NCI-H526 (cell line): ENCODE measurements around the gene PAN3.

Experiments used
- DNase-seq, 2 experiments: peaks; one replicate each; lab custom pipeline; 2025; lab: John Stamatoyannopoulos, UW

PAN3 gene

GRCh38 chr13:28313579-28313978 lies 175.2 kb downstream of the PAN3 start:
- DNase-seq: peak; percentile 28 to 46

GRCh38 chr13:28314879-28315278 lies 176.5 kb downstream of the PAN3 start:
- DNase-seq: no peak

GRCh38 chr13:28316129-28316528 lies 177.8 kb downstream of the PAN3 start:
- DNase-seq: no peak

GRCh38 chr13:28316836-28317235 lies 178.5 kb downstream of the PAN3 start:
- DNase-seq: no peak

GRCh38 chr13:28318496-28318895 lies 180.2 kb downstream of the PAN3 start:
- DNase-seq: no peak

GRCh38 chr13:28319528-28319927 lies 181.2 kb downstream of the PAN3 start:
- no peak for DNase-seq

- DNase-seq: no peak
Measured at GRCh38 chr13:28320209-28320608, 181.9 kb downstream of the PAN3 start.

- DNase-seq: peak; percentile 36 to 50
Measured at GRCh38 chr13:28320884-28321574, 182.7 kb downstream of the PAN3 start.

- DNase-seq: no peak
Measured at GRCh38 chr13:28321756-28322155, 183.4 kb downstream of the PAN3 start.

- no peak for DNase-seq
Measured at GRCh38 chr13:28322256-28322905, 184.0 kb downstream of the PAN3 start.

- peak; percentile 85 to 93 for DNase-seq
Measured at GRCh38 chr13:28324181-28324789, 185.9 kb downstream of the PAN3 start.

GRCh38 chr13:28325022-28325421 lies 186.7 kb downstream of the PAN3 start:
- DNase-seq: no peak

GRCh38 chr13:28326056-28326455 lies 187.7 kb downstream of the PAN3 start:
- DNase-seq: no peak

- DNase-seq: no peak
Measured at GRCh38 chr13:28327373-28328270, 189.3 kb downstream of the PAN3 start.

GRCh38 chr13:28328271-28328607 lies 189.9 kb downstream of the PAN3 start:
- DNase-seq: no peak

GRCh38 chr13:28329395-28330158 lies 191.2 kb downstream of the PAN3 start:
- no peak for DNase-seq

GRCh38 chr13:28333204-28333881 lies 195.0 kb downstream of the PAN3 start:
- no peak for DNase-seq

GRCh38 chr13:28336193-28336657 lies 197.9 kb downstream of the PAN3 start:
- DNase-seq: no peak

- no peak for DNase-seq
Measured at GRCh38 chr13:28337166-28338005, 199.0 kb downstream of the PAN3 start.

- peak; percentile 63 to 85 for DNase-seq
Measured at GRCh38 chr13:28338006-28338574, 199.7 kb downstream of the PAN3 start.
